Stimulated activated CD4-positive, alpha-beta T cell treated with anti-CD3 and anti-CD28 coated beads, Interleukin-1b, Interleukin-23, amount 100 ng/mL, for 4 hours (primary cell): ENCODE results near the gene KCNH2.
"Not testable (repeated sequence)": the region's sequence is repeated elsewhere in the genome, so short reads cannot be mapped to it uniquely, and the experiment has no call there.

Experiments used
- DNase-seq, 2 donors: peaks; one replicate each; pipeline ENCODE4 v3.0.0-alpha.2; 2020; ENCODE audit warnings: low read depth in 2 of 2

Gene KCNH2

GRCh38 chr7:151011616-151012015, 33.5 kb upstream of the KCNH2 start:
- DNase-seq, result not testable (repeated sequence)

GRCh38 chr7:151011097-151011409, 32.9 kb upstream of the KCNH2 start:
- no peak for DNase-seq

- no peak for DNase-seq
Measured at GRCh38 chr7:151010307-151011096, 32.4 kb upstream of the KCNH2 start.

GRCh38 chr7:151010037-151010306, 31.9 kb upstream of the KCNH2 start:
- no peak for DNase-seq

- DNase-seq, result no peak
Measured at GRCh38 chr7:151009327-151010036, 31.4 kb upstream of the KCNH2 start.

GRCh38 chr7:151008511-151009323, 30.6 kb upstream of the KCNH2 start:
- peak; percentile 67 to 85 for DNase-seq

GRCh38 chr7:151008143-151008510, 30.0 kb upstream of the KCNH2 start:
- no peak for DNase-seq

- DNase-seq, result no peak
Measured at GRCh38 chr7:151007469-151007898, 29.4 kb upstream of the KCNH2 start.

- DNase-seq, result no peak
Measured at GRCh38 chr7:151006590-151007300, 28.6 kb upstream of the KCNH2 start.

- DNase-seq, result no peak
Measured at GRCh38 chr7:151005566-151005965, 27.4 kb upstream of the KCNH2 start.

GRCh38 chr7:151003572-151003971, 25.5 kb upstream of the KCNH2 start:
- DNase-seq, result no peak

GRCh38 chr7:151001546-151001945, 23.4 kb upstream of the KCNH2 start:
- DNase-seq, result no peak

- no peak for DNase-seq
Measured at GRCh38 chr7:151000897-151001495, 22.9 kb upstream of the KCNH2 start.

GRCh38 chr7:150999497-151000230, 21.5 kb upstream of the KCNH2 start:
- DNase-seq, result no peak

GRCh38 chr7:150999001-150999400, 20.9 kb upstream of the KCNH2 start:
- DNase-seq, result no peak

- DNase-seq, result no peak
Measured at GRCh38 chr7:150998341-150998740, 20.2 kb upstream of the KCNH2 start.

GRCh38 chr7:150997817-150998216, 19.7 kb upstream of the KCNH2 start:
- no peak for DNase-seq

GRCh38 chr7:150997075-150997511, 19.0 kb upstream of the KCNH2 start:
- DNase-seq, result no peak

GRCh38 chr7:150996376-150997074, 18.4 kb upstream of the KCNH2 start:
- DNase-seq, result no peak

- no peak for DNase-seq
Measured at GRCh38 chr7:150994838-150995510, 16.9 kb upstream of the KCNH2 start.
